ENCODE results near the gene NFYA. TPM values are rescaled to one million over a fixed set of nuclear protein-coding genes. Genes with fewer than 3 reads are reported as not detected.

NFYA gene
- total RNA-seq, 4 donors from 2014 or later = 11.2 to 32.7 (median 16.0) TPM

DNA sequence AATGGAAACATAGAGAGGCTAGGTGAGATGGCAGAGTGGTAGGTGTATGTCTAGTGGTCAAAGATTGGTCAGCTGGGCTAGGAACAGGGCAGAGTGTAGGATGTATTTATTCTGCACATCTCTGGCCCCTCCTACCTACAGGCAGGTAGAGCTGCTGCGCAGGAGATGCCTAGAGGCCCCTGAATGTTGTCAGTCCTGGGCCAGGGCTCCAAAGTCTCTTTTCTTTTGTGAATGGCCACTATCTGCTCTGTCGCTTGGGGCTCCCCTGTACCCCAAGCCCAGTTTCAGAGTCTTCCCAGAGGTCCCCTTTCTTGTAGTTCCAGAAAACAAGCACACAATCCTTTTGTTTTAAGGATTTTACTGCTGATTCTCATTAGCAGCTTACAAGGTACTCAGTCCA lies 25.5 kb upstream of the NFYA start:
- Histone ChIP-seq H3K27ac (no peak overlapping the region), H3K27me3 (no peaks in the 10 kb centered on the region), H3K4me3 (no peak overlapping the region), H3K9me3 (no peaks in the 10 kb centered on the region), H3K4me1 (no peaks in the 10 kb centered on the region), H3K36me3 (peaks cover 0 to 37% (median 0%) of the 10 kb centered on the region in 3 donors)
- no peak for DNase-seq (ENCODE audit: low spot score in 2 of 2)
- no peak for TF ChIP-seq POLR2A (IDR thresholded peaks at IDR 0.05)
- WGBS, 2 donors = 95 to 100% methylated on average over 2 of the region's 2 CpGs

DNA sequence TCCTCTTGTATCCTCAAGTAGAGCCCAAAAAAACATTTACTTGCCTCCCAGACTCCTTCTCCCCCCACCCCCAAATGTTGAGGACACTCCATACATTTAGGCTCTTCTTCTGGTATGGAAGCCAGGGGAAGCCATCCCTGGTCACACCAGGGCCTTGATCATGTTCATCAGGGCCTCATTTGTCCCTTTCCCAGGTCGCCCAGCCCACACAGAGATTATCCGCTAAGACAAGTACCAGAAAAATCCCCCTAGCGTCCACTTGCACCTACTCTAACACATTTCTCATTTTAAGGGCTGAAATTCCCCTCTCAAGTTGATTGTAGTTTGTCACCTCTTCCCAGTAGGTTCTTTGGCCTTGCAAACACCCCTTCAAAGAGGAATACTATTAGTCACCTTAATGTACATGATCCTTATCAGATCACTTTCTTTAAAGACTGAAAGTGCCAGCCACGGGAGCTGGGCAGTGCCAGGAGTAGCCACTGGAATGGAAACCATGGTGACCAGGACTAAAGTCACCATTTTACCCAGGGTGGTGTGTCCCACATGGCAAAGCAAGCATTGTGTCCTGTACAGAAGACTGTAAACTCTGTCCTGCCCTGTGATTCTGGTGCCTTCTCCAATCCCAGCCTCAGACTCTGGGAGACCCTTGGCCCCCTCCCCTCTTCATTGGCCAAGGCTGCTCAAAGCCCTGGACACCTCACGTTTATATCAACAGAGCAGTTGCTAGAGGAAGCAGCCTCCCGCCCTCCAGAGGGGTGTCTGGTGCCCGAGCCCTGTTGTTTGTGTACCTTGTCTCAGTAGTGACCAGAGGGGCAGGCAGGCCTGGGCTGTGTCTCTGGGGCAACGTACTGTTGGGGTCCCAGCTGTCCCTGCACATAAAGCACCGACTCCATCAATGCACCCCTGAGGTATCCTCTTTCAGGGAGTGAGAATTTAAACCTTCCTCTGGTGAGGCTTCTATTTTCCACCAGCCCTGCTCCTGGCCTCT lies 24.7 kb upstream of the NFYA start:
- 79% methylated on average over 9 of the region's 9 CpGs for WGBS, 2 donors
- TF ChIP-seq POLR2A (IDR thresholded peaks at IDR 0.05) = no peak
- TF ChIP-seq EP300 (IDR thresholded peaks at IDR 0.05) = no peak
- TF ChIP-seq, protein P1, sequence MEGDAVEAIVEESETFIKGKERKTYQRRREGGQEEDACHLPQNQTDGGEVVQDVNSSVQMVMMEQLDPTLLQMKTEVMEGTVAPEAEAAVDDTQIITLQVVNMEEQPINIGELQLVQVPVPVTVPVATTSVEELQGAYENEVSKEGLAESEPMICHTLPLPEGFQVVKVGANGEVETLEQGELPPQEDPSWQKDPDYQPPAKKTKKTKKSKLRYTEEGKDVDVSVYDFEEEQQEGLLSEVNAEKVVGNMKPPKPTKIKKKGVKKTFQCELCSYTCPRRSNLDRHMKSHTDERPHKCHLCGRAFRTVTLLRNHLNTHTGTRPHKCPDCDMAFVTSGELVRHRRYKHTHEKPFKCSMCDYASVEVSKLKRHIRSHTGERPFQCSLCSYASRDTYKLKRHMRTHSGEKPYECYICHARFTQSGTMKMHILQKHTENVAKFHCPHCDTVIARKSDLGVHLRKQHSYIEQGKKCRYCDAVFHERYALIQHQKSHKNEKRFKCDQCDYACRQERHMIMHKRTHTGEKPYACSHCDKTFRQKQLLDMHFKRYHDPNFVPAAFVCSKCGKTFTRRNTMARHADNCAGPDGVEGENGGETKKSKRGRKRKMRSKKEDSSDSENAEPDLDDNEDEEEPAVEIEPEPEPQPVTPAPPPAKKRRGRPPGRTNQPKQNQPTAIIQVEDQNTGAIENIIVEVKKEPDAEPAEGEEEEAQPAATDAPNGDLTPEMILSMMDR (IDR thresholded peaks at IDR 0.05) = no peak
- no peaks in the 10 kb centered on the region for H3K9me3 ChIP-seq

DNA sequence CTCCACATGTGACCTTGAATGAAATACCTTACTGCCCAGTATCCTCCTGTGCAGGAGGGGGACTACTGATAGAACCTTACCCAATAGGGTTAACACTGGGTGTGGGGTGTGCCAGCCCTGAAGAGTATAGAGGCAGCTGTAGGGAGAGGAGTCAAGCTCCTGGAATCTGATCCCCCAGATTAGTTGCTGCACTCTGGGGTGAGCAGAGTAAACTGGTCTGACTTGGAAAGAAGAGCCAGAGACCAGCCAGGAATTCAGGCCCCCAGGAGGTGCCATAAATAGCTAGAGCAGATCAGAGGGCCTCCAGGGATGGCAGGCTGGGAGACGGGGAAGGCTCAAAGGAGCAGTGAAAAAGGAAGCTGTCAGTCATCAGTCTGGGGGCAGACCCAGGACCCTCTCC lies 23.3 kb upstream of the NFYA start:
- no peaks in the 10 kb centered on the region for H3K4me1 ChIP-seq
- peaks cover 0 to 28% (median 0%) of the 10 kb centered on the region in 3 donors for H3K36me3 ChIP-seq
- 53 to 64% methylated on average over 1 of the region's 1 CpG for WGBS, 2 donors
- H3K27ac ChIP-seq = no peak overlapping the region
- no peaks in the 10 kb centered on the region for H3K27me3 ChIP-seq
- no peak for DNase-seq (ENCODE audit: low spot score in 2 of 2)
- H3K9me3 ChIP-seq = no peaks in the 10 kb centered on the region
- TF ChIP-seq, protein P1 (IDR thresholded peaks at IDR 0.05) = no peak
- no peak for TF ChIP-seq EP300 (IDR thresholded peaks at IDR 0.05)
- no peak for TF ChIP-seq POLR2A (IDR thresholded peaks at IDR 0.05)
- H3K4me3 ChIP-seq = no peak overlapping the region

More for the DNA sequence above, 24.7 kb upstream of the NFYA start:
- H3K4me3 ChIP-seq = no peak overlapping the region
- H3K4me1 ChIP-seq = no peaks in the 10 kb centered on the region
- H3K27ac ChIP-seq = no peak overlapping the region
- no peak for DNase-seq (ENCODE audit: low spot score in 2 of 2)
- no peaks in the 10 kb centered on the region for H3K27me3 ChIP-seq
- H3K36me3 ChIP-seq = peaks cover 0 to 32% (median 0%) of the 10 kb centered on the region in 3 donors

DNA sequence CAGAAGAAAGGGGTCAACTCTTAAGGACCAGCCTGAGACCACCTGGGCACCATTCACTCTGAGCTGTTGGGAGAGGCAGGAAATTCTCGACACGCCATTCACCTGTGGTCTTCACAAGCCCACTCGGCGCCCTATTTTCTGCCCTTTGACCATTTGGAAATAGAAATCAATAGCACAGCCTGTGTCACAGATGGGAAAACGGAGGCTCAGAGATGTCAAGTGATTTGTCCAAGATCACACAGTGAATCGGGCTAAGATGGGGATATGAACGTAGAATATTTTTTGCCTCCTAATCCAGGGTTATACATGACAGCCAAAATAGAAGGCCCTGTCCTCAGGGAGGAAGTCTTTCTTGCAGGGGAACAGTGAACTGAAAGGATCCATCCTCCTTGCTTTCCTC lies 22.8 kb upstream of the NFYA start:
- Histone ChIP-seq H3K4me1 (no peaks in the 10 kb centered on the region), H3K27me3 (no peaks in the 10 kb centered on the region), H3K36me3 (peaks cover 0 to 32% (median 0%) of the 10 kb centered on the region in 3 donors), H3K4me3 (no peak overlapping the region), H3K27ac (no peak overlapping the region), H3K9me3 (no peaks in the 10 kb centered on the region)
- no peak for TF ChIP-seq EP300 (IDR thresholded peaks at IDR 0.05)
- TF ChIP-seq POLR2A (IDR thresholded peaks at IDR 0.05) = no peak
- TF ChIP-seq, protein P1 (IDR thresholded peaks at IDR 0.05) = no peak
- no peak for DNase-seq (ENCODE audit: low spot score in 2 of 2)
- 72 to 74% methylated on average over 7 of the region's 7 CpGs for WGBS, 2 donors

DNA sequence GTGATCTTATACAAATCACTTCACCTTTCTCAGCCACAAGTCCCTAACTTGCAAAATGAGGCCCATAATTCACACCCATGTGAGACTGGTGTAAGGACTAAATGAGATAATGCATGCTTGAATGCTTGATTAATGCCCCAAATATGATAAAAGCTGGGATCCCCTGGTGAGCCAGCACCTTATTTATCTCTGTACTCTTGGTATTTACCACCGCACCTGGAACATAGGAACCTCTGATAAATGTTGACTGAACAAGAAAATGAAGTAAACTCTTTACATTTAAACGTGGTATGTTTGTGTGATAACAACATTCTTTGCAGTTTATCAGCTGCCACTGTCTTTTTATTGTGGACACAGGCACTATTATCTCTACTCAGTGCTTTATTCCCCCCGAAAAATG lies 22.2 kb upstream of the NFYA start:
- peaks cover 0 to 37% (median 0%) of the 10 kb centered on the region in 3 donors for H3K36me3 ChIP-seq
- WGBS, 2 donors = 73 to 77% methylated on average over 3 of the region's 3 CpGs

More for the DNA sequence above, 22.2 kb upstream of the NFYA start:
- Histone ChIP-seq H3K27ac (no peak overlapping the region), H3K27me3 (no peaks in the 10 kb centered on the region), H3K4me3 (no peak overlapping the region), H3K4me1 (no peaks in the 10 kb centered on the region), H3K9me3 (no peaks in the 10 kb centered on the region)
- no peak for DNase-seq (ENCODE audit: low spot score in 2 of 2)
- no peak for TF ChIP-seq POLR2A (IDR thresholded peaks at IDR 0.05)
- TF ChIP-seq, protein P1 (IDR thresholded peaks at IDR 0.05) = no peak
- no peak for TF ChIP-seq EP300 (IDR thresholded peaks at IDR 0.05)

Measured in tibial nerve (tissue), 4 donors.